GM21528 (cell line): ENCODE data around the gene NPTXR.

Source experiments
- ATAC-seq: cut with Tn5 transposase; IDR thresholded peaks from one replicate; pipeline ENCODE4 v1.9.1; 2021; ENCODE audit warnings: mild to moderate bottlenecking, moderate library complexity; ENCODE audit not compliant: unreplicated experiment, low FRiP score

Gene NPTXR

GRCh38 chr22:38869663-38870062 is 25.8 kb upstream of the NPTXR start:
- no peak for ATAC-seq

GRCh38 chr22:38868886-38869381 is 25.1 kb upstream of the NPTXR start:
- ATAC-seq = no peak

GRCh38 chr22:38868286-38868721 is 24.5 kb upstream of the NPTXR start:
- ATAC-seq = no peak

GRCh38 chr22:38867471-38868285 is 23.9 kb upstream of the NPTXR start:
- no peak for ATAC-seq

GRCh38 chr22:38867124-38867455 is 23.3 kb upstream of the NPTXR start:
- ATAC-seq = no peak

GRCh38 chr22:38866399-38867123 is 22.7 kb upstream of the NPTXR start:
- no peak for ATAC-seq

GRCh38 chr22:38866024-38866398 is 22.2 kb upstream of the NPTXR start:
- no peak for ATAC-seq

GRCh38 chr22:38865201-38866023 is 21.6 kb upstream of the NPTXR start:
- no peak for ATAC-seq

GRCh38 chr22:38864361-38865191 is 20.7 kb upstream of the NPTXR start:
- no peak for ATAC-seq

- no peak for ATAC-seq
These were observed 19.8 kb upstream of the NPTXR start for GRCh38 chr22:38863531-38864131.

- no peak for ATAC-seq
These were observed 18.8 kb upstream of the NPTXR start for GRCh38 chr22:38862375-38863329.

- ATAC-seq = no peak
These were observed 18.1 kb upstream of the NPTXR start for GRCh38 chr22:38861927-38862326.

- ATAC-seq = no peak
These were observed 17.5 kb upstream of the NPTXR start for GRCh38 chr22:38861170-38861876.

- no peak for ATAC-seq
These were observed 16.7 kb upstream of the NPTXR start for GRCh38 chr22:38860283-38861169.

GRCh38 chr22:38859581-38860282 is 15.9 kb upstream of the NPTXR start:
- no peak for ATAC-seq

- no peak for ATAC-seq
These were observed 14.7 kb upstream of the NPTXR start for GRCh38 chr22:38858492-38858891.
